GM21515 (cell line): ENCODE data around the gene OR11H6.
"Not testable (repeated sequence)": the region's sequence is repeated elsewhere in the genome, so short reads cannot be mapped to it uniquely, and the experiment has no call there.

Source experiments
- ATAC-seq: cut with Tn5 transposase; IDR thresholded peaks from one replicate; pipeline ENCODE4 v1.9.1; 2021; ENCODE audit not compliant: unreplicated experiment

Gene OR11H6

DNA sequence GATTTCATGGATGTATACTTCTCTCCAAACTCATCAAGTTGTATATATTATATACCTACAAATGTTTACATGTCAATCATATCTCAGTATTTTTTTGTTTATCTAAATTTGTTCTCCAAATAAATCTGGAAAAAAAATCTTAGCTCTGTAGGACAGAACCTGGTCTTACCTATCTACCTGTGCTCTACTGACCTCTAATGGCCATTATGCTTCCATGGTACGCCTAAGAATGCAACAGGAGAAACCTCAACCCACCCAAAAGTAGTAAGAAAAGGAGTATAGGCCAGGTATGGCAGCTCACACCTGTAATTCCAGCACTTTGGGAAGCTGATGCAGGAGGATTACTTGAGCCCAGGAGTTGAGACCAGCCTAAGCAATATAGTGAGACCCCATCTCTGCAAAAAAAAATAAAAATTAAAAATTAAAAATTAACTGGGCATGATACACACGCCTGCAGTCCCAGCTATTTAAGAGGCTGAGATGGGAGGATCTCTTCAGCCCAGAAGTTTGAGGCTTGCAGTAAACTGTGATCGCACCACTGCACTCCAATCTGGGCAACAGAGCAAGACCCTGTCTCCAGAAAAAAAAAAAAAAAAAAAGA is 24.2 kb downstream of the OR11H6 start:
- ATAC-seq: no peak

DNA sequence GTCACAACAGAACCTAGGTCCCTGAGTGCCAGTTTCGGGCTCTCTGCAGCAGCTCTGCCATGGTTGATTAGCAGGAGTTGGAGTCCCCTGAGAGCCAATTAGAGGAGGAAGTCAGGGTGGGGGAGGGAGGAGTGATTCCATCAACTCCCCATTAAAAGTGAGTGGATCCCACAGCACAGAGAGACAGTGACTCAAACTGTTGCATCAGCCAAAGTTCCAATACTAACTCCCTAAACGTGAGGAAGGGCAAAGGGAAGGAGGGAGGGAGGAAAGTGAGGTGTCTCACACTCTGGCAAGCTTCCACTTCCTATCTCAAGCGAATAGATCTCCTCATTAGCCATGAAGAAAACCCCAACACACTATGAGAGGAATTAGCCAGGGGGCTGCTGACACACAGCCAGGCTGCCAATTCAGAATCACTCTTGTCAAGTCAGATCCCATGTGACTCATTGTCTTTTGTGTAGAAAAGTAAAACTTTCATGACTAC is 39.2 kb downstream of the OR11H6 start:
- no peak for ATAC-seq

DNA sequence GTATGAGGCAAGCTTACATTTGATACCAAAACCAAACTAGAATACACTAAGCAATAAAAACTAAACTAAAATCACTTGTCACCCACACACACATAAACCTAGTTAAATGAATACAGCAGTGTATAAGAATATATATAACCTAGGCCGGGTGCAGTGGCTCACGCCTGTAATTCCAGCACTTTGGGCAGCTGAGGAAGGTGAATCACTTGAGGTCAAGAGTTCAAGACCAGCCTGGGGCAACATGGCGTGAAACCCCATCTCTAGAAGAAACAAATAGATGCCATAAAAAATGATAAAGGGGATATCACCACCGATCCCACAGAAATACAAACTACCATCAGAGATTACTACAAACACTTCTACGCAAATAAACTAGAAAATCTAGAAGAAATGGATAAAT is 40.9 kb downstream of the OR11H6 start:
- ATAC-seq: not testable (repeated sequence)

DNA sequence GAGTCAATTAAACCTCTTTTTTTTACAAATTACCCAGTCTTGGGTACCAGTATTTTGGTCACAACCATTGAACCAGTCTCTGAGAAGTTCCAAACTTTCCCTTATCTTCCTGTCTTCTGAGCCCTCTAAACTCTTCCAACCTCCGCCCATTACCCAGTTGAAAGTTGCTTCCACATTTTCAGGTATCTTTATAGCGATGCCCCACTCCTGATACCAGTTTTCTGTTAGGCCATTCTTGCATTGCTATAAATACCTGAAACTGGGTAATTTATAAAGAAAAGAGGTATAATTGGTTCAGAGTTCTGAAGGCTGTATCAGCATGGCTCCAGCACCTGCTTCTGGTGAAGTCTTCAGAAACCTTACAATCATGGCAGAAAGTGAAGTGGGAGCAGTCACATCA is 50.6 kb downstream of the OR11H6 start:
- ATAC-seq: no peak
